GM18507 (cell line): ENCODE data around the gene KCTD7.
"Not testable (repeated sequence)": the region's sequence is repeated elsewhere in the genome, so short reads cannot be mapped to it uniquely, and the experiment has no call there.

Experiments used
- DNase-seq: peaks from one replicate; pipeline ENCODE4 v3.0.0; 2011; ENCODE audit warnings: low read depth; ENCODE audit not compliant: insufficient read length; ENCODE audit errors: extremely low spot score
- FAIRE-seq: peaks from 2 replicates; lab custom pipeline; 2011; peaks lifted over from hg19 to GRCh38; lab: Jason Lieb, UNC

The KCTD7 gene

DNA sequence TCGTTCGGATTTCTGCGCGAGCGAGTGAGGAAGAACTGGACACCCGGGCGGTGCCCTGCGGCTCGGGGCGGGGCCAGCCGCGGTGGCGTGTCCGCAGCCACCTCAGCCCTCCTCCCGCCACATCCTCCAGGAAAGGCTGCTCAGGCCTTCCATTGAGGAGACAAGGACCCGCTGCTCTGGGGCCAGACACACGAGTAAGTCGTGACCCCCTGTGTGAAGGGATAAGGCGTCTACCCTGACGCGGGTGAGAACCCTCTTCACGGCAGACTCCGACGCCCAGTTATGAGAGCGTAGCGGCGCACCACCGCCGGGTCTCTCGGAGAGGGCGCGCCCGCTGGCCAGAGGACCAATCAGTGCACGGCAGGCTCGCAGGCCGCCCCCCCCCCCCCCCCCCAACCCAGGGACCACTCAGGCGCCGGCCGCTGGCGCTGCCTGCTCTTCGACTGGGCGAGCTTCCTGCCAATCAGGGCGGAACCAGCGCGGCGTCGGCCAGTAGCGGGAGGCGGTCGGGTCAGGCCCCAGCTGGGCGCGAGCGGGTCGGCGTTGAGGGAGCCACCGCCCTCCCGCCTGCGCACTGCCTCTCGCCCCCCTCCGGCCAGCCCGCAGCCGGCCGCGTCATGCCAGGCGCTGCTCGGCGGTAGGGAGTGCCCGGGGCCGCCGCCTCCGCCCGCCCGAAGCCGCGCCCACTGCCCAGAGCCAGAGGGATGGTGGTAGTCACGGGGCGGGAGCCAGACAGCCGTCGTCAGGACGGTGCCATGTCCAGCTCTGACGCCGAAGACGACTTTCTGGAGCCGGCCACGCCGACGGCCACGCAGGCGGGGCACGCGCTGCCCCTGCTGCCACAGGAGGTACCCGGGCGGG is at the start of gene KCTD7:
Gene KCTD7, plus strand, starts transcription at position 521 of the 861 bp plus-strand sequence. Its CDS starts 184 bp downstream, at position 705.
- DNase-seq = peak; percentile 97
- FAIRE-seq = peak; percentile 88

DNA sequence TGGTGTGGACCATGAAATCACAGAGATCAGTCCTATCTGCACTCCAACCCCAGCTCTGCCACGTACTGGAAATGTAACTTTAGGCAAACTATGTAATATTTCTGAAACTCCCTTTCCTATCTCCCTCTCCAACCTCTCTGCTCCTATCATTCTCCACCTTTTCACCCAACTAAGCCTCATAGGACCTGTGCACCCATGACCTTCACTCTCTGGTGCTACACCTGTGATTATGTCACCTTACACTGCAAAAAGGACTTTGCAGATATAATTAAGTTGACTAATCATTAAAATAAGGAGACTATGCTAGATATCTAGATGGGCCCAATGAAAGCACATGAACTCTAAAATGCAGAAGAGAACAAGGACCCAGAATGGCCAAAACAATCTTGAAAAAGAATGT is 48.3 kb upstream of the KCTD7 start:
- DNase-seq, FAIRE-seq: not testable (repeated sequence)

DNA sequence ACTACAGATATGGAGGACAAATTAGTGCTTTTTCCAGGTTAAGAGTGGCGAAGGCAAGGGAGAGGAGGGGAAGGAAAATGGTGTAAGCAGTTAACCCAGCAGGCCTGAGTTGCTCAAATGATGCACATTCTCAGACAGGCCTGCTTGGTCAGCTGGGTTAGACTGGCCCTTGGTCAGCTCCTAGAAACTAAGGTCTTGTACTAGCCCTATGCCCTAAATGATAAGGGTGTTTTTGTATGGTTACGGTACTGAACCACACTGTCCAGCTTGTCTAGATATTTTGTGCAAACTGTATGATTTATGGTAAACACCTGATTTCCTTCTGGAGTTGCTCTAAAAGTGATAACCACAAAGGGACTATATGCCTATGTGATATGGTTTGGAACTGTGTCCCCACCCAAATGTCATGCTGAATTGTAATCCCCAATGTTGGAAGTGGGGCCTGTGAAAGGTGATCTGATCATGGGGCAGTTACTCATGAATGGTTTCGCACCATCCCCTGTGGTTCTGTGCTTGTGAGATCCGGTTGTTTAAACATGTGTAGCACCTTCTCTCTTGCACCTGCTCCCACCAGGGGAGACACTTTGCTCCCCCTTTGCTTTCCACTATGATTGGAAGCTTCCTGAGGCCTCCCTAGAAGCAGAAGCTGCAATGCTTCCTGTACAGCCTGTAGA is 45.7 kb upstream of the KCTD7 start:
- not testable (repeated sequence) for DNase-seq, FAIRE-seq

DNA sequence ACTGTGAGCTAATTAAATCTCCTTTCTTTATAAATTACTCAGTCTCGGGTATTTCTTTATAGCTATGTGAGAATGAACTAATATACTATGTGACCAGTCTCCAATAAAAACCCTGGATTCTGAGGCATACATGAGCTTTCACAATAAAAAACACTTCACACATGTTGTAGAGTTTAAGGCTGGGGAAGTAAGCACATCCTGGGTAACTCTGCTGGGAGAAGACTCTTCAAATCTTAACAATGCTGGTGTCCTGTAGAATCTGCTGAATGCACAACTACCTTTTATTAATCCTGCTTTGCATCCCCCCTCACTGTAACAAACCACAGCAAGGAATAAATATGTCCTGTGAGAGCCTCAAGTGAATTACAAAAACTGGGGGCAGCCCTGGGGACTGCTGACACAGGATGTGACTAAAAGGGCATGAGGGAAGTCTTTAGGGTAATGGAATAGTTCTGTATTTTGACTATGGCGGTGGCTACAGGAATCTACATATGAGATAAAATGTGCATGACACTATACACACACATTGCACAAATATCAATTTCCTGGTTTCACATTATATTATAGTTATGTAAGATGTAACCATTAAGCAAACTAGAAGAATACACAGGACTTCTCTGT is 45.1 kb upstream of the KCTD7 start:
- DNase-seq = no peak
- FAIRE-seq = no peak

DNA sequence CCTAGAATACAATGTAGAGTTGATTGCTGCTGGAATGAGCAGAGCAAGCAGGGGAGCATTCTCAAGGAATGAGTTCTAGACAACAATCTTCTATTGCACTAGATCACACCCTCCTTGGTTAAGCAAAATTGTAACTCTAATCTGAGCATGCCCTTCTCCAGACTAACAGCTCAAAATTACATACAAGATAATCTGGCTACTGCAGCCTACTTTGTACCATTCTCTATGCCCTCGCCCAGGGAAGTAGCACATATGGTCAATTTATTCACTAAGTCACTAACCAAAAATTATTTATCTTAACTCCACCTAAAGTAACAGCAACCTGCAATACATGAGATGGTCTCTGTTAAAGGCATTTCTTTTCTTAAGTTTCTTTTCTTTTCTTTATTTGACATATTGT is 42.5 kb upstream of the KCTD7 start:
- FAIRE-seq = no peak
- no peak for DNase-seq

DNA sequence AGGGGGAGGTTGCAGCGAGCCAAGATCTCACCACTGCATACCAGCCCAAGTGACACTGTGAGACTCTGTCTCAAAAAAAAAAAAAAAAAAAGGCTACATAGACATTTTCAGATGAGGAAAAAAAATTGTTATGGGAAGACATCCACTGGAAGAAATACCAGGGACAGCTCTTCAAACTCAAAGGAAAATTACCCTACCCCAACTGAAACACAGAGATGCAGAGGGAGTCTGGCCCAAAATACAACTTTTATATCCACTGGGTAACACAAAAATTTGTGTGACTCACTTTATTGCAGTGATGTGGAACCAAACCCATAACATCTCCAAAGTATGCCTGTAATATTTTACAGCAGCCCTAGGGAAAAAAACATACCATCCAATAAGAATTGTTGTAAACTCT is 40.5 kb upstream of the KCTD7 start:
- not testable (repeated sequence) for FAIRE-seq, DNase-seq

DNA sequence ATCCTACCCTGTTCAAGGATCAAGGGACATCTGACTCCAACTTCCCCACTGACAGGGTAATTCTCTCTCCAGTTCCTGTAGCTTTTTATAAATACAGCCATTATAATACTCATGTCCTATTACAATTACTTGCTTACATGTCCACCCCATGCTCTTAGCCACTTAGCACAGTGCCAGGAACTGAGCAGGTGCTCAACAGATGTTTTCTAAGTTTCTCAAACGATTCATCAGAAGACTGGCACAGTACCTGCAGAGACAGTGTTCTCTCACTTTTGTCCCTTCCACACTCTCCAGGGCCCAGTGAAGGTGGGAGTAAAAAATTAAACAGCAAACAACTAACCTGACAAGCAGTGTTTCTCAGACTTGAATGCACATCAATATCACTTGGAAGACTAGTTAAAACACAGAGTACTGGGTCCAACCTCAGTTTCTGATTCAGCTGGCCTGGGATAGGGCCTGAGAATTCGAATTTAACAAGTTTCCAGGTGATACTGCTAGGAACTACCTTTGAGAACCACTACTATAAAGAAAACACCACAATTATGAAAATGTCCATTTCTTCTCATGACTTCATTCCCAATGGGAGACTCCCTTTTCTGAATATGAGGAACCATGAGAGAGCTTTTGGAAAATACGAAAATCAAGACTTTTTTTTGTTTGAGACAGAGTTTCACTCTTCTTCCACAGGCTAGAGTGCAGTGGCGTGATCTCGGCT is 39.7 kb upstream of the KCTD7 start:
- DNase-seq, FAIRE-seq: not testable (repeated sequence)

DNA sequence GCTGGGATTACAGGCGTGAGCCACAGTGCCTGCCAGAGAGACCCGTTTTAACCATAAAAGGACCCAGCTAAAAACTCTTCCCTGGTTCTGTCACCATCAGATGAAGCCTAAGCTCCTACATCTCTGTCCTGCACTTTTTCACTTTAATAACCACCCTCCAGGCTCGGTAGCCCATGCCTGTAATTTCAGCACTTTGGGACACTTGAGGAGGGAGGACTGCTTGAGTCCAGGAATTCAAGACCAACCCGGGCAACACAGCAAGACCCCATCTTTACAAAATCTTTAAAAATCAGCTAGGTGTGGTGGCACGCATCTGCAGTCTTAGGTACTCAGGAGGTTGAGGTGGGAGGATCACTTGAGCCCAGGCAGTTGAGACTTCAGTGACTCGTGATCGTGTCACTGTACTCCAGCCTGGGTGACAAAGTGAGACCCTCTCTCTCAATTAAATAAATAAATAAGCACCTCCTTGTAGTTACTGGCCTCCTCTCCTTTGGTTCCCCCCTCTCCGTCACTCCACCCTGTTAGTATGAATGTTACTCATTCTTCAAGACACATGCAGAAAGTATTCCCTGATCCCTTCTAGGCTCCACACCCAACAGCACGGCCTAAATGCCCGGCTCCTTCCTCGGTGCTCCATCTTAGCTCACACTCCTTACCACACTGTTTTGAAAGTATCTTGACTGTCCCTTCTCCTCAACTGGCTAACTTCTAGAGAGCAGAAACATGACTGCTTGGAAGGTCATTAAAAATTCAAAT is 38.2 kb upstream of the KCTD7 start:
- not testable (repeated sequence) for DNase-seq

DNA sequence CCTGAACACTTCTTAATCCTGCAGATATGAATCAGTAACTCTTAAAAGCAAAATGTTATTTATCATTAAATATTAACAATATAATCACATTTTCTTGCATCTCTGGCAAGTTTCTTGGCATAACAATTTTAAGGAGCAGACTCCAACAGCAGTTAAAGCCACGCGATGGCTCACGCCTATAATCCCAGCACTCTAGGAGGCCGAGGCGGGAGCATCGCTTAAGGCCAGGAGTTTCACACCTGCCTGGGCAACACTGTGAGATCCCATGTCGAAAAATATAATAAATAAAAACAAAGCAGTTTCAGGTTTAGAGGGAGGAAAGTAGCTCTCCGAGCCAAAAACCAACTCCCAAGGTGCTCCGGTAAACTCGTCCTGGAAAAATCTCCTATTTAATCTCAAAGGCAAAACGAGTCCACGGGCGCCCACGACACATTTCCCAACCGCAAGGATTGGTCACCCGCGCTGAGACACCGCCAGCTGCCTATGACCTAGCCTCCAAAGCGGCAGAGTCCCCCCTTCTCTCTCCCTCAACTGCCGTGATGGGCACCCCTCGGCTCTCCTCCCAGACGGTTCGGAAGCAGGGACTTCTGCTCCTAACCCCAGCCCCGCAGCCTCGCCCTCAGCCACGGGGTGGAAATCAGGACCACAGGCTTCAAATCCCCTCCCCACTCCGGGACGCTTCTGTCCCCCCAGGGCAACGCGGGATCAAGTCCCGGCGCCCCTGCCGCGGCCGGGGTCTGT is 37.5 kb upstream of the KCTD7 start:
- not testable (repeated sequence) for DNase-seq, FAIRE-seq

More for the DNA sequence above, 38.2 kb upstream of the KCTD7 start:
- FAIRE-seq = not testable (repeated sequence)

DNA sequence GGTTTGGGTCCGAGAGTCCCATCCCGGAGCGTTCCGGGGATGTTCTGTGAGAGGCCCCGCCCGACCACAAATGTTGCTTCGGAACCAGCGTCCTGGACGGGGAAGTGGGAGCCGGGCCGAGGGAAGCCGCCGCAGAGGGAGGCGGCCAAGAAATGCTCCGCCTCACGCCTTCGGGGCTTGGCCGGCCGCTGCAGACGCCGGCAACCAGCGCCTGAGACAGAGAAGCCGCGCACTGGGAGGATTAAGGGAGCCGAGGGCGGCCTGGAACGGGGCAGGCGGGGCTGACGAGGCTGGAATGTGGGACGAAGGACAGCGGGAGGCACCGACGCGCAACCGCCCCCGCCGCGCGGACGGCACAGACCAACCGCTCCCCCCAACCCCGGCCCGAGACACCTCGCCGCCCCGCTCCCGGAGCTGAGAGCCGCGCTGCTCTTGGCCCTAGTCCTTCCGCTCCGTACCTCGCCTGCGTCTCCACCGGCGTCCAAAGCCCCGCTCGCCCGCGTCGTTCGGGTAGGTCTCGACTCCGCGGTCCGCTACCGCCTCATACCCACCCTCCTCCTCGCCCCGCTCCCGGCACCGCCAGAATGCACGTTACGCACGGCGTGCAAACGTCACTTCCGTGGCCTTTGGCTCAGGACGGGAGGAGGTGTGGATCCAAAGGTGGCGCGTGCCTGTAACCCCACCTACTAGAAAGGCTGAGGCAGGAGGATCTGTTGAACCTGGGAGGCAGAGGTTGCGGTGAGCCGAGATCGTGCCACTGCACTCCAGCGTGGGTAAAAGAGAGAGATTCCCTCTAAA is 36.7 kb upstream of the KCTD7 start:
- FAIRE-seq (peak; percentile 88), DNase-seq (peak; percentile 87)

DNA sequence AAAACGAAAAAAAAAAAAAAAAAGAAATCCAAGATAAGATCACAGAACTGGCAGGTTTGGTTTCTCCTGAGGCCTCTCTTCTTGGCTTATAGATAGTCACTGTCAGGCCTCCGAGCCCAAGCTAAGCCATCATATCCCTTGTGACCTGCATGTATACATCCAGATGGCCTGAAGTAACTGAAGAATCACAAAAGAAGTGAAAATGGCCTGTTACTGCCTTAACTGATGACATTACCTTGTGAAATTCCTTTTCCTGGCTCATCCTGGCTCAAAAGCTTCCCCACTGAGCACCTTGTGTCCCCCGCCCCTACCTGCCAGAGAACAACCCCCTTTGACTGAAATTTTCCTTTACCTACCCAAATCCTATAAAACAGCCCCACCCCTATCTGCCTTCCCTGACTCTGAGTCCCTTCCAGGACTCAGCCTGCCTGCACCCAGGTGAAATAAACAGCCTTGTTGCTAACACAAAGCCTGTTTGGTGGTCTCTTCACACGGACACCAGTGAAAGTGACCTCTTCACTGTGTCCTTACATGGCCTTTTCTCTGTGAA is 36.0 kb upstream of the KCTD7 start:
- FAIRE-seq = not testable (repeated sequence)

DNA sequence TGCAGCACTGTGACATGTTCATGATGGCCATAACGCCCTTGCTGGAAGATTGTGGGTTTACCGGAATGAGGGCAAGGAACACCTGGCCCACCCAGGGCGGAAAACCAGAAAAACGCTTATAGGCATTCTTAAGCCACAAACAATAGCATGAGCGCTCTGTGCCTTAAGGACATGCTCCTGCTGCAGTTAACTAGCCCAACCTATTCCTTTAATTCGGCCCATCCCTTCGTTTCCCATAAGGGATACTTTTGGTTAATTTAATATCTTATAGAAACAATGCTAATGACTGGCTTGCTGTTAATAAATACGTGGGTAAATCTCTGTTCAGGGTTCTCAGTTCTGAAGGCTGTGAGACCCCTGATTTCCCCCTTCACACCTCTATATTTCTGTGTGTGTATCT is 34.6 kb upstream of the KCTD7 start:
- not testable (repeated sequence) for FAIRE-seq, DNase-seq

More for the DNA sequence above, 36.0 kb upstream of the KCTD7 start:
- not testable (repeated sequence) for DNase-seq

DNA sequence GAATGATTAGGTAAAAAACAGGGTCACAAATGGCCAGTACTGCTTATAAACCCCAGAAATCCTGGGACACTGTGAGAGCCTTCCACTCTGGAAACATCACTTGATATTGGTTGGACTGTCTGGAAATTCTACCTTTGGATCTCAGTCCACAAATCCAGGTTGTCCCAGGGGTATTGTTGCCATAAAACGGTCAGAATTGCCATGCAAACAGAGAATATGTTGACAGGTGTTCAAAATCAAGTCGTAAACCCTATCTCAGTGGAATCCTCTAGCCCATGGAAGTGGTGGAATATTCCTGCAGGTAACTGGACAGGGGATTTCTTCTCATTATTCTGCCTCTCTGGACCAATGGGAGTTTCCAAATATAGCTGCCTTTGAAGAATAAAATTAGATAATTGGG is 31.2 kb upstream of the KCTD7 start:
- FAIRE-seq = no peak
- DNase-seq = no peak

DNA sequence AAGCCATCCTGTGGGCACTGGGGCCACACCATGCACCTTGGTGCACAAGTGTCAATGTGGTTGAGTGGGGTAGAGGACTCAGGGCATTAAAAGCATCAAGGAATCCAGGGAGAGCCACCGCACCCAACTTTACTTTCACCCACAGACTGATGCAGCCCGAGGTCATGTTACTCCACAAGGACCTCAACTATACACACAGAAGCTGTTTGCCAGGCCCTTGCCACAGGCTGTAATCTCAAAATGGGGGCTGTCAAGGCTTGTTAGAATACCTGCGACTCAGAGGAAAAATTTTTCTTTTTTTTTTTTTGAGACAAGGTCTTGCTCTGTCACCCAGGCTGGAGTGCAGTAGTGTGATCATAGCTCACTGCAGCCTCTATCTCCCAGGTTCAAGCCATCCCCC is 26.5 kb upstream of the KCTD7 start:
- FAIRE-seq (no peak), DNase-seq (no peak)

DNA sequence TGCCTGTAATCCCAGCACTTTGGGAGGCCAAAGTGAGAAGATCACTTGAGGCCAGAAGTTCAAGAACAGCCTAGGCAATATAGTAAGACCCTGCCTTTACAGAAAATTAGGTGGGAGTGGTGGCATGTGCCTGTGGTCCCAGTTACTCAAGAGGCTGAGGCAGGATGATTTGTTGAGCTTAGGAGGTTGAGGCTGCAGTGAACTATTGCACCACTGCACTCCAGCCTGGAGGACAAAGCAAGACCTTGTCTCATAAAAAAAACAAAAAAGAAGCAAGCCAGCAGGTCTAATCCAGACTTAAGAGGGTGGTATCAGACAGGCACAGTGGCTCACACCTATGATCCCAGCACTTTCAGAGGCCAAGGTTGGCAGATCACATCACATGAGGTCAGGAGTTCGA is 24.5 kb upstream of the KCTD7 start:
- DNase-seq (no peak), FAIRE-seq (no peak)

DNA sequence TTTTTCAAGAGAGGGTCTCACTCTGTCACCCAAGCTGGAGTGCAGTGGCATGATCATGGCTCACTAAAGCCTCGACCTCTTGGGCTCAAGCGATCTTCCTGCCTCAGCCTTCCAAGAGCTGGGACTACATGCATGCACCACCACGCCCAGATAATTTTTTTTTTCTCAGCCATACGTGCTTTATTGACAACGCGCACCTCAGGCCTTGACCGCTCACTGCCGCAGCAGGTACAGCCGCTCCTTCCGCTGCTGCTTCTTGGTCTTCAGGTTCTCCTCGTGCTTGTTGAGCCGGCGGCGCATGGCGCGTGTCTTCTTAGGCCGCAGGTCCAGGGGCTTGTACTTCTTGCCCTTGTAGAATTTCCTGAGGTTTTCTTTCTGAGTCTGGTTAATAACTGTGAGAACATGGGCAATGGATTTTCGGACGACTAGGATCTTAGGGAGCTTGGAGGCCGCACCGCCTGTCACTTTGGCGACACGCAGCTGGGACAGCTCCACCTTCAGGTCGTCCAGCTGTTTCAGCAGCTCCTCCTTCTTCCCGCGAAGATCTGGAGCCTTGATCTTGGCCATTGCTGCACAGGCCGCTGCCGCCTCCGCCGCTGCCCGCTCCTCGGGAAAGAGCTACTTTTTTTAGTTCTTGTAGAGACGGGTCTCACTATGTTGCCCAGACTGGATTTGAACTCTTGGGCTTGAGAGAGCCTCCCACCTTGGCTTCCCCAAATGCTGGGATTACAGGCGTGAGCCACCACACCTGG is 22.0 kb upstream of the KCTD7 start:
- not testable (repeated sequence) for DNase-seq, FAIRE-seq
